ENCODE results near the gene STIM2.

DNA sequence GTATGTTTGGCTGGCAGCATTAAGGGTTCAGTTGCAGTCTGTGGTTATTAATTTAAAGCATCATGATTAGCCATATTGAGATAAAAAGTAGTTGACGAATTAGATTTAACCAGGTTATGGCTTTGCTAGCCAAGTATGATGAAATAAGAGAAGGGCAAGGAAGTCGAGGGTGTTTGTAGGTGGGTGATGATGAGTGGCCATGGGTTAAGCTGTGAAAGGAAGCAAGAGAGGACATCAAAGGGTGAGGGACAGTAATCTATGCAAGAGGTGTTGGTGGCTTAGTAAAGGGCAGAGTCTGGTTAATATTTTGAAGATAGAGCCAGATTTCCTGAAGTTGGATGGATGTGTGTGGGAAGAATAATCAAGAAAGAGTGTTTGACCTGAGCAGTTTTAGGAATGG, 44.5 kb downstream of the STIM2 start:
- TF ChIP-seq, protein P1, sequence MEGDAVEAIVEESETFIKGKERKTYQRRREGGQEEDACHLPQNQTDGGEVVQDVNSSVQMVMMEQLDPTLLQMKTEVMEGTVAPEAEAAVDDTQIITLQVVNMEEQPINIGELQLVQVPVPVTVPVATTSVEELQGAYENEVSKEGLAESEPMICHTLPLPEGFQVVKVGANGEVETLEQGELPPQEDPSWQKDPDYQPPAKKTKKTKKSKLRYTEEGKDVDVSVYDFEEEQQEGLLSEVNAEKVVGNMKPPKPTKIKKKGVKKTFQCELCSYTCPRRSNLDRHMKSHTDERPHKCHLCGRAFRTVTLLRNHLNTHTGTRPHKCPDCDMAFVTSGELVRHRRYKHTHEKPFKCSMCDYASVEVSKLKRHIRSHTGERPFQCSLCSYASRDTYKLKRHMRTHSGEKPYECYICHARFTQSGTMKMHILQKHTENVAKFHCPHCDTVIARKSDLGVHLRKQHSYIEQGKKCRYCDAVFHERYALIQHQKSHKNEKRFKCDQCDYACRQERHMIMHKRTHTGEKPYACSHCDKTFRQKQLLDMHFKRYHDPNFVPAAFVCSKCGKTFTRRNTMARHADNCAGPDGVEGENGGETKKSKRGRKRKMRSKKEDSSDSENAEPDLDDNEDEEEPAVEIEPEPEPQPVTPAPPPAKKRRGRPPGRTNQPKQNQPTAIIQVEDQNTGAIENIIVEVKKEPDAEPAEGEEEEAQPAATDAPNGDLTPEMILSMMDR (conservative IDR thresholded peaks at IDR 0.05 in 1 of 2, IDR thresholded peaks at IDR 0.05 in 1 of 2; ENCODE audit: low read depth in 1 of 2, low read length in 2 of 2), result no peak
- TF ChIP-seq EZH2 (IDR thresholded peaks at IDR 0.05; ENCODE audit: low read length, missing control alignments), result no peak
